ENCODE data around the gene DNLZ. TPM values are rescaled to one million over a fixed set of nuclear protein-coding genes. Genes with fewer than 3 reads are reported as not detected.
"Not testable (repeated sequence)": the region's sequence is repeated elsewhere in the genome, so short reads cannot be mapped to it uniquely, and the experiment has no call there.

Gene DNLZ
- total RNA-seq = 10 to 100 TPM; 75.5 to 82.7 (median 75.5) TPM

- peaks cover 1% of the 10 kb centered on the region for H3K4me1 Mint-ChIP-seq (ENCODE audit: low read depth)
- H3K36me3 Mint-ChIP-seq (ENCODE audit: insufficient read depth) = no peaks in the 10 kb centered on the region
- peak; percentile 96 for DNase-seq
Measured at GRCh38 chr9:136363106-136363948, at the start of gene DNLZ. Gene DNLZ, minus strand, starts transcription at chr9:136363744. Its CDS starts 30 bp downstream, at chr9:136363714.

GRCh38 chr9:136412962-136413361, 49.4 kb upstream of the DNLZ start:
- Mint-ChIP-seq H3K4me3 (no peak overlapping the region), H3K27me3 (ENCODE audit: low read depth) (no peaks in the 10 kb centered on the region), H3K9me3 (no peaks in the 10 kb centered on the region), H3K36me3 (ENCODE audit: insufficient read depth) (peaks cover 44% of the 10 kb centered on the region), H3K4me1 (ENCODE audit: low read depth) (peaks cover 37% of the 10 kb centered on the region)
- DNase-seq (no peak), ATAC-seq (no peak)

More at GRCh38 chr9:136363106-136363948, at the start of gene DNLZ:
- Mint-ChIP-seq H3K27me3 (ENCODE audit: low read depth) (no peaks in the 10 kb centered on the region), H3K4me3 (peak within 1 kb of the TSS; percentile 85), H3K9me3 (no peaks in the 10 kb centered on the region)
- peak; percentile 84 to 90 for ATAC-seq

GRCh38 chr9:136411378-136411777, 47.8 kb upstream of the DNLZ start:
- Mint-ChIP-seq H3K4me3 (peak overlapping the region; percentile 97), H3K36me3 (ENCODE audit: insufficient read depth) (peaks cover 44% of the 10 kb centered on the region), H3K9me3 (no peaks in the 10 kb centered on the region), H3K27me3 (ENCODE audit: low read depth) (no peaks in the 10 kb centered on the region), H3K4me1 (ENCODE audit: low read depth) (peaks cover 45% of the 10 kb centered on the region)
- ATAC-seq (no peak), DNase-seq (no peak)

- DNase-seq (peak; percentile 99), ATAC-seq (peak; percentile 85 to 88)
- no peaks in the 10 kb centered on the region for H3K27me3 Mint-ChIP-seq (ENCODE audit: low read depth)
- peaks cover 47% of the 10 kb centered on the region for H3K36me3 Mint-ChIP-seq (ENCODE audit: insufficient read depth)
- H3K4me1 Mint-ChIP-seq (ENCODE audit: low read depth) = peaks cover 48% of the 10 kb centered on the region
- no peaks in the 10 kb centered on the region for H3K9me3 Mint-ChIP-seq
- peak within 1 kb of the TSS; percentile 97 for H3K4me3 Mint-ChIP-seq
Measured at GRCh38 chr9:136410500-136411287, 47.1 kb upstream of the DNLZ start, which contains the start of the genes ENTR1 and PMPCA. Gene ENTR1, minus strand, starts transcription at chr9:136410614. Its CDS starts 217 bp downstream, at chr9:136410397. Gene PMPCA, plus strand, starts transcription at chr9:136410658. Its CDS starts 11 bp downstream, at chr9:136410669.

GRCh38 chr9:136409557-136410455, 46.3 kb upstream of the DNLZ start:
- ATAC-seq = peak; percentile 53
- Mint-ChIP-seq H3K4me1 (ENCODE audit: low read depth) (peaks cover 57% of the 10 kb centered on the region), H3K4me3 (peak overlapping the region; percentile 90), H3K36me3 (ENCODE audit: insufficient read depth) (peaks cover 49% of the 10 kb centered on the region), H3K9me3 (no peaks in the 10 kb centered on the region), H3K27me3 (ENCODE audit: low read depth) (no peaks in the 10 kb centered on the region)
- DNase-seq = peak; percentile 33

GRCh38 chr9:136407911-136408310, 44.4 kb upstream of the DNLZ start:
- H3K4me1 Mint-ChIP-seq (ENCODE audit: low read depth) = peaks cover 67% of the 10 kb centered on the region
- no peak for DNase-seq
- H3K27me3 Mint-ChIP-seq (ENCODE audit: low read depth) = no peaks in the 10 kb centered on the region
- H3K36me3 Mint-ChIP-seq (ENCODE audit: insufficient read depth) = peaks cover 35% of the 10 kb centered on the region
- no peaks in the 10 kb centered on the region for H3K9me3 Mint-ChIP-seq
- ATAC-seq = no peak
- H3K4me3 Mint-ChIP-seq = peak overlapping the region; percentile 35

- peaks cover 29% of the 10 kb centered on the region for H3K36me3 Mint-ChIP-seq (ENCODE audit: insufficient read depth)
- H3K4me3 Mint-ChIP-seq; H3K9me3 Mint-ChIP-seq; ATAC-seq; H3K27me3 Mint-ChIP-seq (ENCODE audit: low read depth); DNase-seq: not testable (repeated sequence)
- peaks cover 70% of the 10 kb centered on the region for H3K4me1 Mint-ChIP-seq (ENCODE audit: low read depth)
Measured at GRCh38 chr9:136407061-136407460, 43.5 kb upstream of the DNLZ start.

GRCh38 chr9:136405904-136406303, 42.4 kb upstream of the DNLZ start:
- not testable (repeated sequence) for H3K4me3 Mint-ChIP-seq; H3K9me3 Mint-ChIP-seq; ATAC-seq; DNase-seq; H3K27me3 Mint-ChIP-seq (ENCODE audit: low read depth)
- Mint-ChIP-seq H3K36me3 (ENCODE audit: insufficient read depth) (peaks cover 21% of the 10 kb centered on the region), H3K4me1 (ENCODE audit: low read depth) (peaks cover 63% of the 10 kb centered on the region)

- no peak overlapping the region for H3K4me3 Mint-ChIP-seq
- H3K9me3 Mint-ChIP-seq = no peaks in the 10 kb centered on the region
- H3K4me1 Mint-ChIP-seq (ENCODE audit: low read depth) = peaks cover 66% of the 10 kb centered on the region
- DNase-seq (no peak), ATAC-seq (no peak)
- H3K27me3 Mint-ChIP-seq (ENCODE audit: low read depth) = no peaks in the 10 kb centered on the region
- H3K36me3 Mint-ChIP-seq (ENCODE audit: insufficient read depth) = peaks cover 21% of the 10 kb centered on the region
Measured at GRCh38 chr9:136405481-136405880, 41.9 kb upstream of the DNLZ start.

- ATAC-seq = no peak
- no peaks in the 10 kb centered on the region for H3K27me3 Mint-ChIP-seq (ENCODE audit: low read depth)
- peaks cover 21% of the 10 kb centered on the region for H3K36me3 Mint-ChIP-seq (ENCODE audit: insufficient read depth)
- H3K4me1 Mint-ChIP-seq (ENCODE audit: low read depth) = peaks cover 66% of the 10 kb centered on the region
- H3K9me3 Mint-ChIP-seq = no peaks in the 10 kb centered on the region
- H3K4me3 Mint-ChIP-seq = peak overlapping the region; percentile 68
- DNase-seq = no peak
Measured at GRCh38 chr9:136404801-136405136, 41.2 kb upstream of the DNLZ start.

- ATAC-seq (peak; percentile 34 to 36), DNase-seq (peak; percentile 19)
- H3K36me3 Mint-ChIP-seq (ENCODE audit: insufficient read depth) = peaks cover 23% of the 10 kb centered on the region
- H3K27me3 Mint-ChIP-seq (ENCODE audit: low read depth) = no peaks in the 10 kb centered on the region
- no peaks in the 10 kb centered on the region for H3K9me3 Mint-ChIP-seq
- peak overlapping the region; percentile 68 for H3K4me3 Mint-ChIP-seq
- peaks cover 62% of the 10 kb centered on the region for H3K4me1 Mint-ChIP-seq (ENCODE audit: low read depth)
Measured at GRCh38 chr9:136403915-136404800, 40.6 kb upstream of the DNLZ start.

GRCh38 chr9:136403538-136403914, 40.0 kb upstream of the DNLZ start:
- Mint-ChIP-seq H3K4me1 (ENCODE audit: low read depth) (peaks cover 62% of the 10 kb centered on the region), H3K27me3 (ENCODE audit: low read depth) (no peaks in the 10 kb centered on the region), H3K36me3 (ENCODE audit: insufficient read depth) (peaks cover 20% of the 10 kb centered on the region), H3K9me3 (no peaks in the 10 kb centered on the region), H3K4me3 (peak overlapping the region; percentile 68)
- DNase-seq = peak; percentile 72
- peak; percentile 67 to 69 for ATAC-seq

GRCh38 chr9:136402067-136402466, 38.5 kb upstream of the DNLZ start:
- H3K9me3 Mint-ChIP-seq = no peaks in the 10 kb centered on the region
- no peak for ATAC-seq
- H3K36me3 Mint-ChIP-seq (ENCODE audit: insufficient read depth) = peaks cover 19% of the 10 kb centered on the region
- H3K4me3 Mint-ChIP-seq = no peak overlapping the region
- DNase-seq = no peak
- peaks cover 60% of the 10 kb centered on the region for H3K4me1 Mint-ChIP-seq (ENCODE audit: low read depth)
- H3K27me3 Mint-ChIP-seq (ENCODE audit: low read depth) = no peaks in the 10 kb centered on the region

All from activated T-cell treated with anti-CD3 and anti-CD28 coated beads, Interleukin-2, amount 50 U/mL, for 4 hours (primary cell).